GM18505 (cell line): Measurements from ENCODE around the gene UBE2I.
"Not testable (repeated sequence)": the region's sequence is repeated elsewhere in the genome, so short reads cannot be mapped to it uniquely, and the experiment has no call there.

Experiments
- ATAC-seq: cut with Tn5 transposase; IDR thresholded peaks from one replicate; pipeline ENCODE4 v1.9.1; 2021; ENCODE audit not compliant: unreplicated experiment
- POLR2A ChIP-seq: IDR thresholded peaks from 4 replicates; pipeline ENCODE4 v1.6.1; 2011; ENCODE audit warnings: borderline replicate concordance; ENCODE audit not compliant: insufficient read depth, insufficient read length; ENCODE audit errors: extremely low read depth

UBE2I gene

GRCh38 chr16:1283996-1284616, 25.3 kb upstream of the UBE2I start:
- no peak for TF ChIP-seq POLR2A
- ATAC-seq: no peak

GRCh38 chr16:1285669-1286512, 23.5 kb upstream of the UBE2I start:
- ATAC-seq: no peak
- TF ChIP-seq POLR2A: no peak

GRCh38 chr16:1286513-1287094, 22.8 kb upstream of the UBE2I start:
- TF ChIP-seq POLR2A: no peak

GRCh38 chr16:1287982-1288670, 21.3 kb upstream of the UBE2I start:
- ATAC-seq: no peak
- no peak for TF ChIP-seq POLR2A

More at GRCh38 chr16:1286513-1287094, 22.8 kb upstream of the UBE2I start:
- ATAC-seq: no peak

- TF ChIP-seq POLR2A: no peak
- ATAC-seq: no peak
Observed at GRCh38 chr16:1288813-1289476, 20.5 kb upstream of the UBE2I start.

- no peak for TF ChIP-seq POLR2A
- ATAC-seq: no peak
Observed at GRCh38 chr16:1289477-1289866, 20.0 kb upstream of the UBE2I start.

- no peak for TF ChIP-seq POLR2A
- no peak for ATAC-seq
Observed at GRCh38 chr16:1290063-1290501, 19.4 kb upstream of the UBE2I start.

GRCh38 chr16:1290860-1291575, 18.4 kb upstream of the UBE2I start:
- no peak for ATAC-seq
- TF ChIP-seq POLR2A: no peak

- no peak for ATAC-seq
- no peak for TF ChIP-seq POLR2A
Observed at GRCh38 chr16:1291576-1291974, 17.9 kb upstream of the UBE2I start.

GRCh38 chr16:1292208-1292607, 17.2 kb upstream of the UBE2I start:
- not testable (repeated sequence) for ATAC-seq

GRCh38 chr16:1292808-1293207, 16.6 kb upstream of the UBE2I start:
- not testable (repeated sequence) for ATAC-seq

- ATAC-seq: no peak
- TF ChIP-seq POLR2A: no peak
Observed at GRCh38 chr16:1293921-1294656, 15.3 kb upstream of the UBE2I start.
